GM18861 (cell line): Measurements from ENCODE around the gene PPP1R12B.
"Not testable (repeated sequence)": the region's sequence is repeated elsewhere in the genome, so short reads cannot be mapped to it uniquely, and the experiment has no call there.

ENCODE experiments used
- ATAC-seq: cut with Tn5 transposase; IDR thresholded peaks from one replicate; pipeline ENCODE4 v1.9.1; 2021; ENCODE audit not compliant: unreplicated experiment

Gene PPP1R12B

DNA sequence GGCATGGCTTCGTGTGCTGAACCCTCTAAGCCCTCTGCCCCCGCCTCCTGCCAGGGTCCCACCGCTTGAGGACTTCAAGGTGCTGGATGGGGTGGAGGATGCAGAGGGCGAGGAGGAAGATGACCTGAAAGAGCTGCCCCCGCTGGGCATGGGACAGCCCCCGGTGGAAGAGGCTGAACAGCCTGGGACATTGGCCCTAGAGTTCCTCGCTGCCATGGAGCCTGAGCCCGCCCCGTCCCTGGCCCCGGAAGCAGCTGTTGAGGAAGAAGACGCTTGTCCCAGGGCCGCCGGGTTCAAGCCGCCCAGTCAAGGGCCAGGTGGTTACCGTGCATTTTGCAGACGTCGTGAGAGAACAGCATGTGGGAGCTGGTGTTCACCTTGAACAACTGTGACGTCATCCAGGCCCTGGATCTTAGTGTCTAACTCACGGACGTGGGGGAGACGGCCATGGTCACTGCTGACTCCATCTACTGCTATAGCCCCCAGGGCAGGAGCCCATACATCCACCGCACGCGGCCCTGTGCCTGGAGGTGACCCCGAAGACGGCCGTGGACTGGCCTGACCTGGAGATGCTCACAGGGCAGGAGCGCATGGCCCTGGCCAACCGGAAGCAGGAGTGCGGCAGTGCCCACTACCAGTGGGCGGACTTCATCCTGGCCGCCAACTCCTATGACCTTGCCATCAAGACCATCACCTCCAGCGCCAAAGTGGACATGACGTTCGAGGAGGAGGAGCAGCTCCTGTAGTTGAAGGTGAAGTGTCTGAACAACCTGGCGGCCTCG is 90.1 kb downstream of the PPP1R12B start:
- ATAC-seq = no peak

- no peak for ATAC-seq
Measured at GRCh38 chr1:202439308-202439707, 90.8 kb downstream of the PPP1R12B start.

GRCh38 chr1:202448140-202448539 is 99.6 kb downstream of the PPP1R12B start:
- ATAC-seq = not testable (repeated sequence)

- not testable (repeated sequence) for ATAC-seq
Measured at GRCh38 chr1:202451641-202452040, 103.1 kb downstream of the PPP1R12B start.

- ATAC-seq = no peak
Measured at GRCh38 chr1:202452508-202452907, 104.0 kb downstream of the PPP1R12B start.

GRCh38 chr1:202456372-202457169 is 108.1 kb downstream of the PPP1R12B start:
- not testable (repeated sequence) for ATAC-seq

DNA sequence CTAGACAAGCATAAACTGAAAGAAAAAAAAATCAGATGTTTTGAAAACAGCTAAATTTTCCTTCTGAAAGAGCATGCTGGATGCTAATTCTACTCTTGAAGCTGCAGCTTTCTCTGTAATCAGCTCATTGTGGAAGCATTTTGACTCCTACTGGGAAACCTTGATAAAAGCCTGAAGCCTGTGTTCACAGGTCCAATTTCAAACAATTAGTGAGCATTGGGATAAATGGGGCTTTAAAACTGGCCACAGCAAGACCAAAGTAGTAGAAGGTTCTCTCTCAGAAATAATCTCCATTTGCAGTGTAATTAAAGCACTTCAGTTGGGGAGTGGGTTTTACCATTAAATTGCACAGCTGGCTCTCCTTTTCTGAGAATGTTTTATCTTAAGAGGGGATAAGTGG is 110.2 kb downstream of the PPP1R12B start:
- ATAC-seq = not testable (repeated sequence)

GRCh38 chr1:202459470-202460142 is 111.1 kb downstream of the PPP1R12B start:
- ATAC-seq = not testable (repeated sequence)

DNA sequence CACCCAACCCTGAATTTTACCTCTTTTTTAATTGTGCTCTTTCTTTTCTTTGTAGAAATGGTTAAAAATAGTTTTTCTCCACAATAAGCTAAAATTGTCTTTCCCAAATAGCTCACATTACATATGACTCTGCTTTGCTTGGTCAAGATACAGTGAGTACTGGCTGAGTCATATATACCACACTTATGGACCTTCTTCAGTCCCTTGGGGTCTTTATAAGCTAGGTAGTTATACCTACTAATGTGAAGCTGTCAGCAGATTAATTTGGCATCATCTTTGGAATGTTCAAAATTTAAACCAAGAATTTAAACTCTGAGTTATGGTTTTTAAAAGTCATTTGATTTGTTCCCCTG is 111.6 kb downstream of the PPP1R12B start:
- not testable (repeated sequence) for ATAC-seq

DNA sequence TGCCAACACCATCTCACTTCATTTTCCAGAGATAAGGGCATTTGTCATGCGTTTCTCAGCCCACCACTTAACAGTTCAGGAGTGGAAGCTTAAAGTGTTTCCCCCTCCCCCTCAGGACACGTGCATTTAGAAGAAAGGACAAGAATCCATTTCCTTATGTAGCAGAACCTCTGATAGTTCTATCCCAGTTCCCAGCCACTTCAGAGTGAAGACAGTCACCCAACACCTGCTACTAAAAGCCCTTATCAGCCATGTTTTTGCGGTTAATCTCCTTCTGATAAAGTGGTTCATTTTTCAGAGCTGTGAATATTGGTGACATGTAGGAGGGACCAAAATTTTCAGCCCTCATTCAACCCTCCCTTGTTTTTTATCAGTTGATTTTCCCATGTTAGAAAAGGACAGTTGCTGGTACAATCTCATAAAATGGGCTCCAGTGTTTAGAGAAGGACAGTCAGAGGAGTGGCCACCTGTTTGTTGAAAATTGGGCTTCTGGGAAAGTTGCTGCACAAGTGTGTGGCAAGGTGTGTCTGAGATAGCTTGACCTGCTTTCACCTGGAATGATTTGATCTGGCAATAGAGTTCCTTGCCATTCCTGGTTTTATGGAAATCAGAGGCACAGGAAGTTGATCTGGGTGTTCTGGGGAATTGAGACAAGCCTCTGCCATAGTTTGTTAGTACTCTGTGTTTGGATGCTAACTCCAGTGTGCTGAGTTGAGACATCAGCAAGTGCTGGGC is 114.0 kb downstream of the PPP1R12B start:
- no peak for ATAC-seq

- not testable (repeated sequence) for ATAC-seq
Measured at GRCh38 chr1:202464153-202464742, 115.7 kb downstream of the PPP1R12B start.

DNA sequence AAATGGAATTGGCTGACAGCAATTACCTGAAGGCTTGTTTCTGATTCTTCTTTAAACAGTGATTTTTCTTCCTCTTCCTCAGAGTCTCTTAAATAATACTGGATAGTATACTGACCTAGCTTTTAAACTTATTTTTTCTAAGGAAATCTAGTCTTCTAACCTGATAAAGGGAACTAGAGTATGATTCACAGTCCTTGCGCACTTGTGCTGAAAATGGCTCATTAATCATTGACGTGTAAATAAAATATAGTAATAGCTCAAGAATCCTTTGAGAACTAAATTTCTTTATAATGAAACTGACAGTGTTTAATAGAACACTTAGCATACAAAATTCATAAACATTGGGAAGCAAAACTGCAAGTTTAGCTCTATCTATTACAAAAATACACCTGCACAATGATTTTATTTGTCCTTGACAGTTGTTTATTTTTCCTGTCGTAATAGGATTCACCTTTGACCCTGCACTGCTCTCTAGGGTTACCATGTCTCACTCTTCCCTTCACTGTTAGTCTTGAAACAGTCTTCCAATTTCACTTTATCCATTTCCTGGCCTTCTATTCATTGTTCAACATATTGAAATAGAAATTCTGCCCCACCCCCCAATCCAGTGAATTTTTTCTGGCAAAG is 117.3 kb downstream of the PPP1R12B start:
- not testable (repeated sequence) for ATAC-seq

GRCh38 chr1:202466339-202466738 is 117.8 kb downstream of the PPP1R12B start:
- not testable (repeated sequence) for ATAC-seq

GRCh38 chr1:202467381-202467780 is 118.9 kb downstream of the PPP1R12B start:
- not testable (repeated sequence) for ATAC-seq

GRCh38 chr1:202468695-202469094 is 120.2 kb downstream of the PPP1R12B start:
- not testable (repeated sequence) for ATAC-seq

- not testable (repeated sequence) for ATAC-seq
Measured at GRCh38 chr1:202469123-202469522, 120.6 kb downstream of the PPP1R12B start.

DNA sequence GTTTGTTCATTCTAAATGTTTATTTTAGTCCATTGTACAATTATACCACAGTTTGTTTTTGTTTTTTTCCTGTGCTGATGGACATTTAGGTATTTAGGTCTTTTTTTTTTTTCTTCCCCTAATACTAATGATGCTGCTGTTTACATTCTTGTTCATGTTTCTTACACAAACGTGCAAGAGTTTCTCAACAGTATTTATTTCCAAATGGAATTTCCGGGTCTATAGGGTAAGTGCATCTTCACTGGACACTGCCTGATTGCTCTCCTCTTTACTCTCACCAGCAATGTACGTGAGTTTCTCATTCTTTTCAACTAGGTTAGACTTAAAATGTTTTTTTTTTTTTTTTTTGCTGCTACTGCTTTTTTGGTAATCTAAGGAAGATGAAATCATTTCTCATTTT is 122.7 kb downstream of the PPP1R12B start:
- no peak for ATAC-seq

- not testable (repeated sequence) for ATAC-seq
Measured at GRCh38 chr1:202472347-202473124, 124.0 kb downstream of the PPP1R12B start.
